ENCODE data around the gene TSC2.
"Not testable (repeated sequence)": the region's sequence is repeated elsewhere in the genome, so short reads cannot be mapped to it uniquely, and the experiment has no call there.

The TSC2 gene

GRCh38 chr16:2135071-2135470 lies 87.3 kb downstream of the TSC2 start:
- FAIRE-seq; DNase-seq (ENCODE audit: insufficient read length, low spot score): not testable (repeated sequence)

- FAIRE-seq: not testable (repeated sequence)
- DNase-seq (ENCODE audit: insufficient read length, low spot score): peak; percentile 38
Measured at GRCh38 chr16:2135770-2136490, 88.1 kb downstream of the TSC2 start, which contains the start of gene PKD1. PKD1 (minus strand) TSS chr16:2135898; CDS start chr16:2135689, 209 bp downstream.

Measured in D721Med (cell line).